HS-5 (cell line): ENCODE data around the gene KIF23.

Experiments
- DNase-seq: peaks from one replicate; pipeline ENCODE4 v3.0.0-alpha.2; 2012; ENCODE audit warnings: low read depth

Gene KIF23

GRCh38 chr15:69491038-69491505 is 76.9 kb downstream of the KIF23 start:
- no peak for DNase-seq

- DNase-seq: no peak
Observed at GRCh38 chr15:69493406-69493805, 79.3 kb downstream of the KIF23 start.

GRCh38 chr15:69496001-69496400 is 81.9 kb downstream of the KIF23 start:
- no peak for DNase-seq

GRCh38 chr15:69497076-69497475 is 82.9 kb downstream of the KIF23 start:
- no peak for DNase-seq

GRCh38 chr15:69497667-69498066 is 83.5 kb downstream of the KIF23 start:
- no peak for DNase-seq
